Heart left ventricle (tissue), 16 donors: ENCODE measurements around the gene ZEB1. TPM values are rescaled to one million over a fixed set of nuclear protein-coding genes. Genes with fewer than 3 reads are reported as not detected.
A peak's percentile ranks its signal among the peaks of the same experiment; 100 is the strongest.

Experiments
- ATAC-seq, 4 donors: fragments of 200-7000 bp; cut with Tn5 transposase; one replicate each; pipeline ENCODE4 v1.9.1; 2020 to 2022; ENCODE audit warnings: moderate library complexity in 4 of 4, mild to moderate bottlenecking in 3 of 4, moderate number of reproducible peaks in 1 of 4
- DNase-seq, 5 donors: peaks; one replicate each; pipeline ENCODE4 v3.0.0-alpha.2; 2020
- H3K27ac ChIP-seq, 12 donors: fragments of 200-600 bp; sonication (generic) in 4 of 12; one replicate each; pipeline versions ENCODE4 v1.5.0 to v1.8.0; 2016 to 2022; ENCODE audit warnings: mild to moderate bottlenecking in 2 of 12
- H3K27me3 ChIP-seq, 9 donors: fragments of 200-600 bp; sonication (generic) in 2 of 9; one replicate each; pipeline versions ENCODE4 v1.5.1 to v1.8.0; 2016 to 2022; ENCODE audit warnings: mild to moderate bottlenecking in 3 of 9
- H3K36me3 ChIP-seq, 9 donors: fragments of 200-600 bp; sonication (generic) in 2 of 9; one replicate each; pipeline versions ENCODE4 v1.5.0 to v1.8.0; 2018 to 2022; ENCODE audit warnings: mild to moderate bottlenecking in 2 of 9
- H3K4me1 ChIP-seq, 12 donors: fragments of 200-600 bp; sonication (generic) in 4 of 12; one replicate each; pipeline versions ENCODE4 v1.5.0 to v1.8.0; 2016 to 2022; ENCODE audit warnings: mild to moderate bottlenecking in 3 of 12
- H3K4me3 ChIP-seq, 12 donors: fragments of 200-600 bp; sonication (generic) in 4 of 12; one replicate each; pipeline versions ENCODE4 v1.5.0 to v1.8.0; 2017 to 2022; ENCODE audit warnings: mild to moderate bottlenecking in 9 of 12, moderate library complexity in 4 of 12
- H3K9me3 ChIP-seq, 12 donors: fragments of 200-600 bp; sonication (generic) in 4 of 12; one replicate each; pipeline versions ENCODE4 v1.5.0 to v1.8.0; 2016 to 2022; ENCODE audit warnings: mild to moderate bottlenecking in 1 of 12
- CTCF ChIP-seq, 12 donors: fragments of 200-600 bp; sonication (generic) in 4 of 12; IDR thresholded peaks; one replicate each; pipeline versions ENCODE4 v1.5.0 to v1.8.0; 2018 to 2022; ENCODE audit warnings: antibody characterized with exemption in 12 of 12, mild to moderate bottlenecking in 5 of 12
- POLR2A ChIP-seq, 2 donors: fragments of 450-650 bp; IDR thresholded peaks; one replicate each; pipeline ENCODE4 v1.6.1; 2017; ENCODE audit warnings: antibody characterized with exemption in 2 of 2, mild to moderate bottlenecking in 2 of 2, moderate library complexity in 2 of 2
- WGBS, 4 donors: extraction: QIAGEN DNeasy Blood & Tissue Kit in 2 of 4; methylation state at CpG; one replicate each; pipeline versions ENCODE4 v1.1.5 to v1.1.7; 2013 to 2018; 5-methylcytosine and 5-hydroxymethylcytosine counted together
- intact Hi-C, 10 donors: fragments of 100-400 bp; cut with DNase I; formaldehyde crosslinking; loops; one replicate each; pipeline versions ENCODE4 v1.11.1 to v1.14.2; 2022
- polyA plus RNA-seq, 2 donors: library from polyadenylated mRNA; stranded (reverse); fragments of 200-250 nt; gene quantifications; one replicate each; pipeline ENCODE4 v1.2.3, GENCODE V29; 2013
- total RNA-seq, 9 donors: library from RNA; depleted of rRNA in 2 of 9; stranded (reverse); fragments of >200 nt in 2 of 9; fragmentation: NEBNext Ultra II Directional in 3 of 9; extraction: Animal tissue kit (Norgen Biotek cat#: 25700) in 3 of 9; gene quantifications; one replicate each; pipeline versions ENCODE4 v1.1.0 to v1.2.4, GENCODE V29; 2016 to 2023
- donor health status: ischemic (EF 13 %, LVEDD 7.1; RV severe dilation, severe dysfunction).
- donor health status: healthy with polysubstance abuse.
- donor health status: DM: no; HTN: yes; CAD: no.
- donor health status: DM: no; HTN: no; CAD: no.
- donor health status: ischemic (EF 25% LVEDD 6.9; RV normal size, moderate dysfunction).
- donor health status: ischemic (EF 25% LVEDD 5.7; RV mildly dilated, moderate dysfunction).
- donor health status: healthy.
- donor health status: DM: yes; HTN: yes; CAD: no.
- donor health status: ischemic (EF 35%, LVEDD 5.7; RV mildly dilated, moderate dysfunction).
- donor health status: nonischemic (EF 11% LVEDD 7.7; RV severe dilation, severe dysfunction).
- donor health status: DM: yes; HTN: yes; CAD: no.
- donor health status: PGD.
- donor health status: ischemic (EF 29% LVEDD 5.4; RV normal size, mild dysfunction).
- donor health status: nonischemic (EF 23%, LVEDD 6.1; RV moderate dilation, normal function).

ZEB1 gene
- total and polyA plus RNA-seq, 11 donors = 15.4 to 135 (median 95.6) TPM

GRCh38 chr10:31304291-31304970 lies 14.6 kb upstream of the ZEB1 start:
- DNase-seq (no peak), ATAC-seq (no peak)
- Histone ChIP-seq H3K36me3 (peaks cover 0 to 8% (median 0%) of the 10 kb centered on the region in 9 donors), H3K9me3 (no peaks in the 10 kb centered on the region), H3K4me3 (no peak overlapping the region), H3K27me3 (no peaks in the 10 kb centered on the region), H3K27ac (no peak overlapping the region), H3K4me1 (peaks cover 0 to 2% (median 0%) of the 10 kb centered on the region in 12 donors)
- intact Hi-C loops = no loop called here
- TF ChIP-seq CTCF (IDR thresholded peaks at IDR 0.05) (no peak), POLR2A (IDR thresholded peaks at IDR 0.05) (no peak)
- WGBS, 4 donors = 84 to 88% (median 87%) methylated on average over 6 of the region's 6 CpGs

GRCh38 chr10:31313396-31313795 lies 5.6 kb upstream of the ZEB1 start:
- WGBS, 4 donors = 91 to 98% (median 97%) methylated on average over 3 of the region's 3 CpGs
- Histone ChIP-seq H3K4me3 (no peak overlapping the region), H3K27me3 (no peaks in the 10 kb centered on the region), H3K4me1 (peaks cover 0 to 20% (median 2%) of the 10 kb centered on the region in 12 donors), H3K27ac (no peak overlapping the region), H3K9me3 (peaks cover 0 to 8% (median 0%) of the 10 kb centered on the region in 12 donors), H3K36me3 (peaks cover 0 to 9% (median 0%) of the 10 kb centered on the region in 9 donors)
- ATAC-seq = no peak
- intact Hi-C loops = loop anchor here in 7 of 10 donors (10.0 kb wide), 6 partner anchors 151 to 559 kb away; no protein-coding TSS in a partner anchor
- TF ChIP-seq POLR2A (IDR thresholded peaks at IDR 0.05) (no peak), CTCF (IDR thresholded peaks at IDR 0.05) (no peak)
- no peak for DNase-seq

- intact Hi-C loops = loop anchor here in 8 of 10 donors (5.0 to 10.0 kb wide), 13 partner anchors 150 to 560 kb away; partner anchors contain the start of gene ZNF438 (in 4 of the 8)
- Histone ChIP-seq H3K27ac (no peak overlapping the region), H3K4me3 (no peak overlapping the region), H3K9me3 (peaks cover 0 to 8% (median 0%) of the 10 kb centered on the region in 12 donors), H3K27me3 (no peaks in the 10 kb centered on the region), H3K4me1 (peaks cover 0 to 20% (median 2%) of the 10 kb centered on the region in 12 donors), H3K36me3 (peaks cover 0 to 8% (median 0%) of the 10 kb centered on the region in 9 donors)
- DNase-seq (no peak), ATAC-seq (no peak)
- WGBS, 4 donors = 77 to 85% (median 81%) methylated on average over 8 of the region's 8 CpGs
- TF ChIP-seq POLR2A (IDR thresholded peaks at IDR 0.05) (no peak), CTCF (IDR thresholded peaks at IDR 0.05) (no peak)
Observed at GRCh38 chr10:31314256-31315150, 4.5 kb upstream of the ZEB1 start.

- DNase-seq (peak in 2 of 5 donors; percentile 12 to 31), ATAC-seq (no peak)
- 56 to 71% (median 62%) methylated on average over 4 of the region's 4 CpGs for WGBS, 4 donors
- TF ChIP-seq CTCF (IDR thresholded peaks at IDR 0.05) (no peak), POLR2A (IDR thresholded peaks at IDR 0.05) (no peak)
- peaks cover 0 to 20% (median 2%) of the 10 kb centered on the region in 12 donors for H3K4me1 ChIP-seq
- peaks cover 0 to 8% (median 0%) of the 10 kb centered on the region in 12 donors for H3K9me3 ChIP-seq
- H3K4me3 ChIP-seq = no peak overlapping the region
- peaks cover 0 to under 1% (median 0%) of the 10 kb centered on the region in 9 donors for H3K36me3 ChIP-seq
- H3K27ac ChIP-seq = no peak overlapping the region
- H3K27me3 ChIP-seq = no peaks in the 10 kb centered on the region
- intact Hi-C loops = loop anchor here in 8 of 10 donors (5.0 to 10.0 kb wide), 13 partner anchors 149 to 561 kb away; partner anchors contain the start of gene ZNF438 (in 4 of the 8)
Observed at GRCh38 chr10:31315453-31315852, 3.6 kb upstream of the ZEB1 start.
